ENCODE measurements around the gene CLEC2L. TPM values are rescaled to one million over a fixed set of nuclear protein-coding genes. Genes with fewer than 3 reads are reported as not detected.

The CLEC2L gene
- polyA plus RNA-seq, 1 donor (not counting 4 experiments of a cell fraction or from before 2014, with no cell fraction given): not detected

- no peaks in the 10 kb centered on the region for H3K4me1 ChIP-seq (ENCODE audit: control insufficient read depth, extremely low read depth, insufficient read depth, low read length)
- no peaks in the 10 kb centered on the region for H3K9me3 ChIP-seq (ENCODE audit: control insufficient read depth, low read depth, low read length)
- H3K36me3 ChIP-seq (ENCODE audit: control insufficient read depth in 2 of 2, extremely low read depth in 1 of 2, insufficient read depth in 2 of 2, low read length in 2 of 2): no peaks in the 10 kb centered on the region
- dilution Hi-C loops (cut with MboI; ENCODE audit: extremely low pct_ligation_motif_present, low sequenced_read_pairs): loop anchor here (10.0 kb wide), 1 partner anchor 69 kb away; no protein-coding TSS in a partner anchor
- no peak overlapping the region for H3K4me3 ChIP-seq (ENCODE audit: control insufficient read depth in 2 of 3, extremely low read depth in 1 of 3, insufficient read depth in 2 of 3, low read depth in 1 of 3, low read length in 3 of 3)
- no peak overlapping the region for H3K27ac ChIP-seq (ENCODE audit: control insufficient read depth, insufficient read depth, low read length)
- H3K9me1 ChIP-seq (ENCODE audit: control insufficient read depth, extremely low read depth, insufficient read depth, low read length): no peaks in the 10 kb centered on the region
- no peak overlapping the region for H2AFZ ChIP-seq (ENCODE audit: control insufficient read depth, low read length)
- DNase-seq (ENCODE audit: low read depth, low spot score): no peak
- H3K9ac ChIP-seq (ENCODE audit: control insufficient read depth, extremely low read depth, insufficient read depth, low read length): no peak overlapping the region
- H3K4me2 ChIP-seq (ENCODE audit: control insufficient read depth, extremely low read depth, insufficient read depth, low read depth, low read length): no peak overlapping the region
- no peak for TF ChIP-seq CTCF (optimal IDR thresholded peaks at IDR 0.05 in 1 of 3, IDR thresholded peaks at IDR 0.05 in 1 of 3, conservative IDR thresholded peaks at IDR 0.05 in 1 of 3; ENCODE audit: extremely low read depth in 1 of 3, insufficient read depth in 2 of 3, low read length in 3 of 3)
- no peak for TF ChIP-seq EZH2 (IDR thresholded peaks at IDR 0.05; ENCODE audit: low read length)
- no peaks in the 10 kb centered on the region for H3K79me2 ChIP-seq (ENCODE audit: control insufficient read depth, insufficient read depth, low read length)
- H3K27me3 ChIP-seq (ENCODE audit: control insufficient read depth, extremely low read depth, insufficient read depth, low read length): peaks cover 5% of the 10 kb centered on the region
- FAIRE-seq: no peak
- H4K20me1 ChIP-seq (ENCODE audit: control insufficient read depth, extremely low read depth, insufficient read depth, low read length): no peaks in the 10 kb centered on the region
Observed at GRCh38 chr7:139495580-139496125, 27.8 kb upstream of the CLEC2L start.

GRCh38 chr7:139496528-139496927, 27.0 kb upstream of the CLEC2L start:
- Histone ChIP-seq H3K9me1 (ENCODE audit: control insufficient read depth, extremely low read depth, insufficient read depth, low read length) (no peaks in the 10 kb centered on the region), H3K79me2 (ENCODE audit: control insufficient read depth, insufficient read depth, low read length) (no peaks in the 10 kb centered on the region), H2AFZ (ENCODE audit: control insufficient read depth, low read length) (no peak overlapping the region), H3K27ac (ENCODE audit: control insufficient read depth, insufficient read depth, low read length) (no peak overlapping the region), H3K27me3 (ENCODE audit: control insufficient read depth, extremely low read depth, insufficient read depth, low read length) (peaks cover 5% of the 10 kb centered on the region), H3K36me3 (ENCODE audit: control insufficient read depth in 2 of 2, extremely low read depth in 1 of 2, insufficient read depth in 2 of 2, low read length in 2 of 2) (no peaks in the 10 kb centered on the region), H4K20me1 (ENCODE audit: control insufficient read depth, extremely low read depth, insufficient read depth, low read length) (no peaks in the 10 kb centered on the region), H3K9me3 (ENCODE audit: control insufficient read depth, low read depth, low read length) (no peaks in the 10 kb centered on the region), H3K4me2 (ENCODE audit: control insufficient read depth, extremely low read depth, insufficient read depth, low read depth, low read length) (no peak overlapping the region), H3K4me3 (ENCODE audit: control insufficient read depth in 2 of 3, extremely low read depth in 1 of 3, insufficient read depth in 2 of 3, low read depth in 1 of 3, low read length in 3 of 3) (no peak overlapping the region), H3K9ac (ENCODE audit: control insufficient read depth, extremely low read depth, insufficient read depth, low read length) (no peak overlapping the region), H3K4me1 (ENCODE audit: control insufficient read depth, extremely low read depth, insufficient read depth, low read length) (no peaks in the 10 kb centered on the region)
- DNase-seq (ENCODE audit: low read depth, low spot score): no peak
- no peak for TF ChIP-seq EZH2 (IDR thresholded peaks at IDR 0.05; ENCODE audit: low read length)
- TF ChIP-seq CTCF (optimal IDR thresholded peaks at IDR 0.05 in 1 of 3, IDR thresholded peaks at IDR 0.05 in 1 of 3, conservative IDR thresholded peaks at IDR 0.05 in 1 of 3; ENCODE audit: extremely low read depth in 1 of 3, insufficient read depth in 2 of 3, low read length in 3 of 3): no peak
- dilution Hi-C loops (cut with MboI; ENCODE audit: extremely low pct_ligation_motif_present, low sequenced_read_pairs): loop anchor here (10.0 kb wide), 1 partner anchor 68 kb away; no protein-coding TSS in a partner anchor
- FAIRE-seq: no peak

Data from keratinocyte (primary cell).